Subcutaneous adipose tissue (tissue), 4 donors: ENCODE measurements around the gene KIFAP3. TPM values are rescaled to one million over a fixed set of nuclear protein-coding genes. Genes with fewer than 3 reads are reported as not detected.

ENCODE experiments used
- CTCF ChIP-seq: fragments of 450-650 bp; IDR thresholded peaks from one replicate; pipeline ENCODE4 v1.5.1; 2016; ENCODE audit warnings: low read depth, mild to moderate bottlenecking, control low read depth, antibody characterized with exemption, moderate library complexity
- total RNA-seq, 4 donors: library from RNA; depleted of rRNA; stranded (reverse); fragments of >200 nt; gene quantifications; one replicate each; pipeline ENCODE4 v1.1.0, GENCODE V29; 2016

Gene KIFAP3
- total RNA-seq, 4 donors from 2014 or later = 23.4 to 35.2 (median 30.4) TPM

GRCh38 chr1:170044187-170044586, 30.3 kb downstream of the KIFAP3 start:
- no peak for TF ChIP-seq CTCF

GRCh38 chr1:170041423-170042192, 32.9 kb downstream of the KIFAP3 start:
- no peak for TF ChIP-seq CTCF

- no peak for TF ChIP-seq CTCF
These were observed 41.8 kb downstream of the KIFAP3 start for GRCh38 chr1:170032531-170033280.

GRCh38 chr1:170030212-170030611, 44.3 kb downstream of the KIFAP3 start:
- no peak for TF ChIP-seq CTCF

GRCh38 chr1:170027760-170028159, 46.7 kb downstream of the KIFAP3 start:
- TF ChIP-seq CTCF = no peak

- TF ChIP-seq CTCF = no peak
These were observed 53.6 kb downstream of the KIFAP3 start for GRCh38 chr1:170020859-170021258.

- no peak for TF ChIP-seq CTCF
These were observed 57.0 kb downstream of the KIFAP3 start for GRCh38 chr1:170017478-170017877.
